ENCODE results near the gene SNTN.
"Not testable (repeated sequence)": the region's sequence is repeated elsewhere in the genome, so short reads cannot be mapped to it uniquely, and the experiment has no call there.

The SNTN gene

DNA sequence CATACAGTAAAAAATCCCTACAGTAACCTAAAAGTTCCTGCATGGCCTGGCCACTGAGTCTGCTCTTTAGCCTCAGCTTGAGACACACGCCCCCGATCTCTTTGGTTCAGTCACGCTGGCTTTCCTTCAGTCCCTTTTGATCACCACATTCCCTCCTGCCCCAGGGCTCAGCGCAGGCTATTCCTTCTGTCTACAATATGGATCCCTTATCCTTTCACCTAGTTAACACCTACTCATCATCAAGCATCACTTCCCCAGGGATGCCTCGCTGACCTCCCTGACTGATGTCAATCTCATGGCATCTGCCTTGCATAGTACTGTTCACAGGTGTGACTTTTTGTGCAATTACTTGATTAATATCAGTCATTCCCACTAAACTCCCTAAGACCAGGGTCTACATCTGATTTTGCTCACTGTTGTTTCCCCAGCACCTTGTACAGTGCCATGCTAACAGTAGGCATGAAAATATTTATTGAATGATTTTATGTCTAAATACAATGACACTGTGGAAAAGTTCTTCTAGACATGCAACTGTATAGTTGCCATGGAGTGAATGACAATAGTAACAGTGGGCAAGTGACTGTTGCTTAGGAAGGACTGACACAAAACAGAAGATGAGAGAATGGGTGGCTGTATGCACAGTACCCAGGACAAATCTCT lies at the start of gene SNTN:
TSS of gene SNTN (plus strand) at position 610 of the 660 bp plus-strand sequence. CDS start at position 623, 13 bp downstream.
- no peak for DNase-seq (ENCODE audit: low read depth)

DNA sequence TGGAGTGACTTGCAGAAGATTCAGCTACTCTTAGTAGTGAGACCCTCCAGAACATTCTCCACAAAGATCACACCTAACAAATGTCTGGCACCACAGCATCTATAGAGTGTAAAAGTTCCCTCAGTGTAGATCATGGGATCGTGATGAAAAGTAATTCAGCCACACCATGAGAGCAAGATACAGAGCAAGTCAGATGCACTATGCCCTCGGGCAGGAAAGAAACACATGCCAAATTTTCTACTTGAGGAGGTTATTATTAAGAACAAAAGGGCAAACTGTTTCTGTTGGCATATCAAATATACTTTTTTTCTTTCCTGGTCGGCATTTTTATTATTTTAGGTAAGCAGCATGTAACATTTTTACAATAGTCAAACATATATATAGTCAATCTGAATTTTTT lies 44.8 kb upstream of the SNTN start:
- DNase-seq (ENCODE audit: low read depth), result no peak

DNA sequence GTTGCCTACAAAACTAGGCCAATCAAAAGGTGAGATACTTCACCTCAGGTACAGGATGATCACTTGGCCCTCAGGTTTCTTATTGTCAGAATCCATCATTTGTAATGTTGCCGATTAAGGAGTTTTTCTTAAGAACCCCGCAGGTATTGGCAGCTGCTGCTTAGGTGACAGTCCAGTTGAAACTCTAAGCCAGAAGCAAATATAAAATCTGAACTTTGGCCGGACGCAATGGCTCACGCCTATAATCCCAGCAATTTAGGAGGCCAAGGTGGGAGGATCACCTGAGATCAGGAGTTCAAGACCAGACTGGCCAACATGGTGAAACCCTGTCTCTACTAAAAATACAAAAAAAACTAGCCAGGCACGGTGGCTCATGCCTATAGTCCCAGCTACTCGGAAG lies 43.1 kb upstream of the SNTN start:
- DNase-seq (ENCODE audit: low read depth), result no peak

DNA sequence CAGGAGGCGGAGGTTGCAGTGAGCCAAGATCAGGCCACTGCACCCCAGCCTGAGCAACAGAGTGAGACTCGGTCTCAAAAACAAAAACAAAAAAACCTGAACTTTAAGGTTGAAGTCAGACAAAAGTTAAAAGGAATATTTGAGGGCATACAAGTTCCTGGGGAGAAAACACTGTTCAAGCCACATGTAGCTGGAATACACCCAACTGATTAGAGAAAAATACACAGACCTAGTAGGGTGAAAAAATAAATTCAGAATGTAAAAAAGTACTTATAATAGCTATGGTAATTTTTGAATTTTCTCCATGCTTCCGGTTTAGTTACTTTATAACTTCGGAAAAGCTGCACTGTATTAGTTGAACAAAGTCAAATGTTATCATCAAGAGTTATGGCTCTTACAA lies 42.6 kb upstream of the SNTN start:
- no peak for DNase-seq (ENCODE audit: low read depth)

DNA sequence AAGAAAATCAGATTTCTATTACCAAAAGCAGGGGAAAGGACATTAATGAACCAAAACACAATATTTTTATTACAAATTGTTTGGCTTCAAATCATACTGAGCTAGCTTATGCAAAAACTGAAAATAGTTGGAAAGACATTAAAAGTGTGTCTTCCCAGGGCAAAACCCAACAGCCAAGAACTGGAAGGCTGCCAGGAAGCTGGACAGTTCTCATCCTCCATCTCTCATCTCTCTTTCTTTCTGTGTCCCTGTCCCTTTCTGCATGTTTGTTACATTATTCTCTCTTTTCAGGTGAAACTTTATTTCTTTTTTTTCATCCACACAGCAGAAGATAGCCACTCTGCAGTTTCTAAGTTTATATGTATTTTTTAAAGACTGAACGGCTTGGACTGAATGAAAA lies 41.1 kb upstream of the SNTN start:
- no peak for DNase-seq (ENCODE audit: low read depth)

DNA sequence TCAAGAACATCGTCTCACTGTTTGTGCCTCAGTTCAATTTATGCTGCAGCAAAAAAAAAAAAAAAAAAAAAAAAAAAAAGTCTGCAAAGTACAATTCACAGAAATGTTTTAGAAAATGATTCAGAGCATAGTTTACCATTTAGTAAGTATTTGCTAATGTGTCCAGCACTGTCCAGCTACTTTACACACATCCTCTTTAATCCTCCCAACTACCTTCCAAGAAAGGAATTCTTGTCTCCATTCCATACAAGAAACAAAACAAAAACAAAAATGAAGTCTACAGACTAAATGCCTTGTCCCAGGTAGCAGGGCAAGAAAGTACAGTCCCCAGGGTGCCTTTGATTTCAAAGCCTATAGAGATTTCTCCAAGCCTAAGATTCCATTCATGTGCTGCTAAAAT lies 38.9 kb upstream of the SNTN start:
- no peak for DNase-seq (ENCODE audit: low read depth)

DNA sequence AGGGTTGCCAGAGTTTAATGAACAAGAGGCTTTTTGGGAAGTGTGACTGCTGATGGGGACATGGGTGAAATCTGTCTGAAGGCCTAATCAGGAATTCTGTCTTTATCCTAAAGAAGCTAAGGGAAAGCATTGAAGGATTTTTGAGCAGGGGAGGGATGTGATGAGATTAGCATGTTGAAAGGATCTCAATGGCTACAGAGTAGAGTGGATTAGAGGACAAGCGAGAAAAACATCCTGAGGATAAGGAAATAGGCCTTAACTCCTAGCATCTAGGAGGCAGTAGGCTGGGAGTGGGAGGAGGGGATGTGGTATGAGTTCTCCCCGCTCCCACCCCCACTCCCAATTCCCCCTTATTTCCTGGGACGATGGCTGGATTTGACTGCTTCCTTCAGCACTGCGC lies 35.1 kb upstream of the SNTN start:
- DNase-seq (ENCODE audit: low read depth), result no peak

DNA sequence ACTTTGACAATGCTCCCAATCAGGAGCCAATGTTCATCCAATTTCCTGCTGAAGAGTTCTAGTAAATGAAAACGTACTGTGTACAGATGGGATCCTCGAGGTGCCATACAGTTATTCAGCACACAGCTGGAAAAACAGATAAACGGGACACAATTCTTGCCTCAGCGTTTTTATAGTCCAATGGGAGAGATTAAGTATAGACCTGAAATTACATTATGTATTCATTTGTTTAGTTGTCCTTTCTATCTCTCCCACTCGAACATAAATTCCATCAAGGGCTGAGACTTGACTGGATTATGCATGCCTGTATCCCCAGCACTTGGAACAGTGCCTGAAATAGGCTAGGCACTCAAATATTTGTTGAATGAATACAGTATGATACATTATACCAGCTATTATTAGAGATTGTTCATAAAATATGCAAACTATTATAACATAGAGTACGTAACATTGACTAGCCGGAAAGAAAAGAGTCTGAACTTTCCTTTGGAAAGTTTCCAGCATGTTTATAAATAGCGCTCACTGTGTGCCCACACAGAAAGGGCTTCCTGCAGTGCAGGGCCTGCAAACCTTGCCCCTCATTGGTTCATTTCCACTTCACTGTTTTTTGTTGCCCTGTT lies 27.4 kb upstream of the SNTN start:
- DNase-seq (ENCODE audit: low read depth), result peak; percentile 43

DNA sequence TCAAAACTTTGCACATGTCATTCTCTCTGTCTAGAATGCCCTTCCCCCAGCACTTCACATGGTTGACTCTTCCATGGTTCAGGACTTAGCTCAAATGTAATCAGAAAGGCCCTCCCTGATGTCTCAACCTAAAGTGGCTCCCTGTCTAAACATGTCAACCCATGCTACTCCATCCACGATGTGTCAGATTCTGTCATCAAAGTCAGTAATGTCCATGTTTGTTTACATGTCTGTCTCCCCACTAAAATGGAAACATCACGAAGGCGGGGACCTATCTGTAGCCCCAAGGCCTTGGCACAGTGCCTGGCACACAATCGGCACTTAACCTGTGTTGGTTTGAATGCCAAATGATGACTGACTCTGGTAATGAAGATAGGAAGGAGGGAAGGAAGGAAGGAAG lies 20.8 kb upstream of the SNTN start:
- DNase-seq (ENCODE audit: low read depth), result no peak

DNA sequence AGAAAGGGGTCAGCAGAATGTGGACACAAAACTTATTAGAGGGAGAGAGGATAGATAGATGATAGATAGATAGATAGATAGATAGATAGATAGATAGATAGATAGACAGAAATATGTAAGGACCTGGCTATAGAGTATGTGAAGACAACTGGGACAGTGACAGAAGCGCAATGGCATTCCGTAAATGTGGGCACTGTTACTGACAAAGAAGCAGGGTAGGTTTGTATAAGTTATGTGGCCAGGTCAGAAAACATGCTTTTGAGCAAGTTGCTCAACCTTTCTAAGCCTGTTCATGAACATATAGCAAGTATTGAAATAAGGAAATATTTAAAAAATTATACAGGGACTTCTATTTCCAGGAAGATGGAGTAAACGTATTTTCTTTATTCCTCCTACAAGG lies 17.3 kb upstream of the SNTN start:
- no peak for DNase-seq (ENCODE audit: low read depth)

DNA sequence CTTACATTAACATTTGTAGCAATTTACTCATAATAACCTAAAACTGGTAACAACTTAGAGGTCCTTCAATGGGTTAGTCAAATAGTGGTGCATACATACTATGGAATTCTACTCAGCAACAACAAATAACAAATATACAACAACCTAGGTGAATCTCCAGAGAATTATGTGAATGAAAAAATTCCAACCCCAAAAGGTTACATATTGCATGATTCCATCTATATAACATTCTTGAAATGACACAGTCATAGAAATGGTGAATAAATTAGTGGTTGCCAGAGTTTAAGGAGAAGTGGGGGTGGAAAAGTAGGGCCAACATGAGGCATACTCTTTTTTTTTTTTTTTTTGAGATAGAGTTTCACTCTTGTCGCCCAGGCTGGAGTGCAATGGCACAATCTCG lies 12.7 kb upstream of the SNTN start:
- no peak for DNase-seq (ENCODE audit: low read depth)

DNA sequence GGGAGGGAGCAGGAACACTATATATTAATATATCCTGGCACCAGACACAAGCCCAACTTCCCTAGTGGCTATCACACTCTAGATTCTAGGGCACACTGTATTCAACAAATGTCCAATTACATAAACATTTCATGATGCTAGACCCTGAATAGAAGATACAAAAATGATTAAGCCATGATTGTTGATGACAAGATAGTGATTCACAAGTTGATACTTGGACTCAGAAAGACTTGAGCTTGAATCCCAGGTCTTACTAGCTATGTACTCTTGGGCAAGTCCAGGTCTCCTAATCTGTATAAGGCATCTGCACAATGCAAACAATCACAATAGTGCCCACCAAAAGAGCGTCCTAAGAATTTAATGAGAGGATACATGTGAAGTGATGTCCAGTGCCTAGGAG lies 10.0 kb upstream of the SNTN start:
- DNase-seq (ENCODE audit: low read depth), result no peak

DNA sequence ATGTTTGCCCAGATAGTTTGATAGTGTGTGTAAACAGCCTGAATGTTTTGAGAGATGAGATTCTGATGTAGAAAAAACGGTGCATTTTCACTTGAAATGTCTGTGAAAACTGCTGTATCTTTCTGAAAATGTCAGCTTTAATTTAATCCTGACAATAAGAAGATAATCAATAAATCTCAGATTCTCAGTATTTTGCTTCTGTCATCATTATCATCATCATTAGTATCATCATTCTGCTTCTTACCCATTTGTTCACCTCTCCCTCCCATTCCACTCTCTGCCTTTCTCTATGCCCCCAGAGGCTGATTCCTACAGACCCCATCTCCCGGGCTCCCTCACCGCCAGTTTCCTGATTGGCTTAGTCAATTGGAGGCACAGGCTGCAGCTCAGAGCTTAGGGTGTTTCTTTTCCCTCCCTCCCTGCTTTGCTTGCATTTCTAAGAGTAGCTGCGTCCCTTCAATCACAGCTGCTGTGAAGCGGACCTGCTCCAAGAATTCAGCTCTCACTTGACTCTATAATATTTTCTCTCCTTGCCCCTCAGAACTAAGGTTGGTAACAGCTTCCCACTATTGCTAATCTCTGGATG lies 8.2 kb upstream of the SNTN start:
- no peak for DNase-seq (ENCODE audit: low read depth)

DNA sequence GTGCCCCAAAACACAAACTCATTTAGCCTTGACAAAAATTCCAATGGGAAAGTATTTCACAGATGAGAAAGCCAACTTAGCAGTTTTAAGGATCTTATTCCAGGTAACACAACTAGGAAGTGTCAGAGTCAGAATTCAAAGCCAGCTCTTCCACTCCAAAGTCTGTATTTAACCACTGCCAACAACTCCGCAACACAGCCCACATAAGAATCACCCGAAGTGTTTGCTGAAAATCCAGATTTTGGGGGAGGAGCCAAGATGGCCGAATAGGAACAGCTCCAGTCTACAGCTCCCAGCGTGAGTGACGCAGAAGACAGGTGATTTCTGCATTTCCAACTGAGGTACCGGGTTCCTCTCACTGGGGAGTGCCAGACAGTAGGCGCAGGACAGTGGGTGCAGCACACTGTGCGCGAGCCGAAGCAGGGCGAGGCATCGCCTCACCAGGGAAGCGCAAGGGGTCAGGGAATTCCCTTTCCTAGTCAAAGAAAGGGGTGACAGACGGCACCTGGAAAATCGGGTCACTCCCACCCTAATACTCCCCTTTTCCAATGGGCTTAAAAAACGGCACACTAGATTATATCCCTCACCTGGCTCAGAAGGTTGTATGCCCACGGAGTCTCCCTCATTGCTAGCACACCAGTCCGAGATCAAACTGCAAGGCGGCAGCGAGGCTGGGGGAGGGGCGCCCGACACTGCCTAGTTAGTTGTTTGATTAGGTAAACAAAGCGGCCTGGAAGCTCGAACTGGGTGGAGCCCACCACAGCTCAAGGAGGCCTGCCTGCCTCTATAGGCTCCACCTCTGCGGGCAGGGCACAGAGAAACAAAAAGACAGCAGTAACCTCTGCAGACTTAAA lies 7.3 kb upstream of the SNTN start:
- not testable (repeated sequence) for DNase-seq (ENCODE audit: low read depth)

DNA sequence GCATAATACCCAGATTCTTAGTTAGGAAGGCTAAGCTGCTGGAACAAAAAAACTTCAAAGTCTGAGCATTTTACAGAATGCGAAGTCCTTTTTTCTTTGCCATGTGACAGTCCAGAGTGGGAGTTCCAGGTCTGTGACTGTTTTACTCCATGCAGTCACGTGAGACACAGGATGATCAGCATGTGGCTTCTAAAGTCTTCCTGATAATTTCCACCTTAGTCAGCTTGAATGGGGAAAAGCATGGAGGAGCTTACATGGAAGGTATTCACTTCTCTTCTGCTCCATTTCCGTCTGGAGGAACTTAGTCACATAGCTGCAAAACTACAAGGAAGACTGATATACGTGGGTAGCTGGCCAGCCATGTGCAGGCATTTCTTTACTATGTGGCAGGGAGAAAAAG lies 1.7 kb downstream of the SNTN start:
- no peak for DNase-seq (ENCODE audit: low read depth)

DNA sequence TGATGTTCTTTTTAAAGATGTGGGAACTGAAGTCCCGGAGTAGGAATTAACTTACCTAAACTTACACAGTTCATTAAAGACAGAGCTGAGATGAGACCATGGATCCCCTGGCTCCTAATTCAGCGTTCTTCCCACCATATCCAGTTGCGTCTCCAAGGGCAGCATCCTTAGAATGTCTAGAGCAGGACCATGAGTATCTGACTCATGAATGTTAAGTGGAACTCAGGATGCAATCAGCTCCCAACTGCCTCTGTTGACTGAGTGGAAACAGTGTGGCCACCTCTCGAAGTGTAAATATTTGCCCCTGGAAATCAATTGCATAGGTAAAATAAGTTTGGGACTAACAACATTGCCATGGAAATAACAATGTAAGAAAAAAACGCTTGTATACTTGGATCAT lies 2.5 kb downstream of the SNTN start:
- no peak for DNase-seq (ENCODE audit: low read depth)

DNA sequence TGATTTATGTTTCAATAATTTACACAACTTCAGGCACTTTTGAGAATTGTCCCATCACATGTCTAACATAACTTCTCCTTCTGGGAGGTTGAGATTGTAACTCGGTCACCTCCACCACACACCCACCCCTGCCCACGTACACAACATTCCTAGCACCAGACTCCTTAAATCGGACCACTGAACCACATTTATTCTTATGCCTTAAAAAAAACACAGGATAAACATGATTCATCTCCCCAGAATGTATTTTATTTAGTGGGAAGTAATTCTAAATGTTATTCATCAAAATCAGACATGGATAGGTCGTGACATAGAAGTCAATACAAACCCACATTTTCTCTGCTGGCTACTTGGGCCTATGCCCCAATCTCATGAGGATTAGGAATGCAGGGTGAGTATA lies 3.0 kb downstream of the SNTN start:
- DNase-seq (ENCODE audit: low read depth), result no peak

DNA sequence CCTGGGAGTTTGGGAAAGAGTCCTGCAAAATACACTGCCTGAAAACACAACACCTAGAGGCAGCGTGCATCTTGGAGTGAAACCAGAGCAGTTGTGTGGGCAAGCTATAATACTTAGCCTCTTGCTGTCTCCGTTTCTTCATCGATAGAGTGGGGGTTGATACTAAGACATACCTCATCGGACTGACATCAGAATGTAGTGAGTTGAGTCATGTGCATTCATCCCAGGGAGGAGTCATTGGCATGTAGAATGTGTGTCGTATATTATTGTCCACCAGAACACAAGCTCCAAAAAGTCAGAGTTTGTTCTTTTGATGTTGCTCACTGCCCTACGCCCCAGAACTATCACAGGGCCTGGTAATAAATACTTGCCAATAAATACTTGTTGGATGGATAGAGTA lies 4.3 kb downstream of the SNTN start:
- peak; percentile 6 for DNase-seq (ENCODE audit: low read depth)

DNA sequence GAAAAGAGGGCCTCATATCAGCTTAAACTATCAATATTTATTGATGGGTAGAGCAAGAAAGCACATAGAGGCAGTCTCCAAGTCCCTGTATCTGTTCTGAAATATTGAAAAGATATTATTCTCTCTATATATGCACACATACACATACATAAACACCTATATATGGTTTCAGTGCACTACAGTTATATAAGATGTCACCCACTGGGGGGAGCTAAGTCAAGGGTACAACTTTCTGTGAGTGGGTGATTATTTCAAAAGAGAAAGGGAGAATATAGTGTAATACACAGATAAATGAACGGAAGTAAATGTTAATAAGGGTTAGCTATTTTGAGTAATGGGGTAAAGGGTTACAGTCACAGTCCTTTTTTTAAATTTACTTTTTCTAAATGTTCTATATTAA lies 8.8 kb downstream of the SNTN start:
- no peak for DNase-seq (ENCODE audit: low read depth)

DNA sequence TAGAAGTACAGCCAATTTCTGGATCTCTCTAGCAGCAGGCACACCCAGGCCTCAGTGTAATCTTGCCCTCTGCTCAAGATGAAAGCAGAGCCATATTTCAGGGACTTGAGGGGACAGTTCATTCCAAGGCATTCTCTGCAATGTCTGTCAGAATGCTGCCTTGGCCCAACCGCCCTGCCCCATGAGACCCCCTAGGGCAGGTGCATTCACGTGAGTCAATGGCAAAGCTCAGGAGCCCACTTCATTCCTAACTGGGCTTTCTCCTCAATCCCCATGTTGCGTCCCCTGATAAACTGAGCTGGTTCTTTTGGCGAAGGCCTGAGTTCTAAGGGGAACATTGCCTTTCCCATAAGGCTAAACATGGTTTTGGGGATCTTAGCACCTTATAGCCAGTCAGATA lies 9.5 kb downstream of the SNTN start:
- DNase-seq (ENCODE audit: low read depth), result no peak

DNA sequence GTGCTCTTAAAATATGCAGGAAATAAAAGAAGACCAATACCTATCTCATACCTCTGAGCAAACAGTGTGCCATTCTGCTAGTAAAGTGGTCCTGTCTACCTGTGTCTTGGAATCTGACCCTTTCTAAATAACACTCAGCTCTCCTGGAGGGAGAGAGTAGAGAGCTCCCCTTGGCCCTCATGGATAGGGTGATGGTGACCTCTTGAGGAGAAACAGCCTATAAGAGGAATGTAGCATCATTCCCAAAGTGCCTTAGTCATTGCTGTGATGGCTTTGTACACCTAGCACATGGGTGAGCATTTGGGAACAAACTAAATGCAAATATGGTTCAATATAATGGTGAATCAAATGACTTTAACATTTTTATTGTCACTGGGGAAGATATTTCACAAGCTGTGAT lies 10.0 kb downstream of the SNTN start:
- no peak for DNase-seq (ENCODE audit: low read depth)

DNA sequence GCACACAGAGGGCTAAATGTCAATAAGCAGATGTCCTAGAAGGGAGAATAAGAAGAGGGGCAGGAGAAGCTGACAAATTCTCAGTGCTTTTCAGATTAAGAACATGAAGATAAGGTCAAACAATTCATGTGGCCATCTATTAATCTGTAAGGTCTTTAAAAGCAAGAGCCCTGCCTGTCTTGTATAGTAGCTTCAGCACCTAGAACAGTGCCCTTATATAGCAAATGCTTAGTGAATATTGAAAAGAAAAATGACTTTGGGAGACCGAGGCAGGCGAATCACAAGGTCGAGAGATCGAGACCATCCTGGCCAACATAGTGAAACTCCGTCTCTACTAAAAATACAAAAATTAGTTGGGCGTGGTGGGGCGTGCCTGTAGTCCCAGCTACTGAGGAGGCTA lies 18.1 kb downstream of the SNTN start:
- no peak for DNase-seq (ENCODE audit: low read depth)

DNA sequence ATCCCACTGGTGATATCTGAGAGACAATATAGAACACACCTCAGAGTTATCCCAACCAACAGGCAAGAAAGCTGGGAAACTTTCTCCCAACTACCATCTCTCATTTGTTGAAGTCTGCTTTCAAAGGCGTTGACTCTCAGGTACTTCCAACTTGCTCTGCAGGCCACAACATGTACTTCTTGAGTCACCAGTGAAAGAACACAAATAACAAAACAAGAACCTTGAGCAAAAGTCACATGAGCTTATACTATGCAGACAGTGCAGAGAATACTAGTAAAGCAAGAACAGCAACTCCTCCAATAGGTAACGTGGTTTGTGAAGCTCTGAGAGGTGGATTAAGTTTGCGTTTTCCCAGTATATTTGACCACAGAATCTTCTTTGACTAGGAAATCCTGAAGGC lies 20.6 kb downstream of the SNTN start:
- no peak for DNase-seq (ENCODE audit: low read depth)

All from fibroblast of the conjunctiva (primary cell).